NCI-H2081 treated with DMSO at 0.1 percent for 48 hours (cell line): ENCODE results near the gene MB.
"Not testable (repeated sequence)": the region's sequence is repeated elsewhere in the genome, so short reads cannot be mapped to it uniquely, and the experiment has no call there.

Experiments
- DNase-seq: peaks from one replicate; lab custom pipeline; 2025; lab: John Stamatoyannopoulos, UW

The MB gene

DNA sequence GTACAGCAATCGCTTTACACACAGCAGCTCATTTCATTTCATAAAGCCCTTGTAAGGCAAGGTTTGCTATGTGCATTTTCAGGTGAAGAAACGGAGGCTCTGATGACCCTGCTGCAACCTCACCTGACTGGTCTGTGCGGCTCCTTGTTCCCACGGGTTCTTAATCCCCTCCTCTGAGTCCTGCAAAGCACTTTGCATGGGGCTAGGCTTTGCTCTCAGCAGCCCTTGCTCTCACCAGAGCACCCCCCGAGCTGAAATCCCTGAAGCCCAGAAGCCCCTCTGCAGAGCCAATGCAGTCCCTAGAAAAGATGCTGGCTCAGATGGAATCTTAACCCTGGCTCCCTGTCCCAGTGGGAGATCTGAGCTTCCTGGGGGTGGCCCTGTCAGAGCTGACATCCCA is 20.1 kb upstream of the MB start:
- no peak for DNase-seq

DNA sequence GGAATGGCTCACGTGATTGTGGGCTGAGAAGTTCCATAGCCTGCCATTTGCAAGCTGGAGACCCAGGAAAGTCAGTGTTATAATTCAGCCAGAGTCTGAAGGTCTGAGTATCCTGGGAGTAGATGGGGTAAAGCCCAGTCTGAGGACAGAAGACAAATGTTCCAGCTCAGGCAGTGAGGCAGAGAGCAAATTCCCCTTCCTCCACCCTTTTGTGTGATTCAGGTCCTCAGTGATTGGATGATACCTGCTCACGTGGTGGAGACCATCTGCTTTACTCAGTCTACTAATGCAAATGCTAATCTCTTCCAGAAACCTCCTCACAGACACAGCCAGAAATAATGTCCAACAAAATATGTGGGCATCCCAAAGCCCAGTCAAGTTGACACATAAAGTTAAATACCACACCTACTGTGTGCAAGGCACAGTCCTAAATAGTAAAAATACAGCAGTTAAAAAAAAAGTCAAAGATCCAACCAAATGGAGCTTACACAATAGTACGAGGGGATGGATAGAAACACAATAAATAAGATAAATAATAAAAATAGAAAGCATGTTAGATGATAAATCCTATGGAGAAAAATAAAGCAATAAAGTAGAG is 17.9 kb upstream of the MB start:
- no peak for DNase-seq

DNA sequence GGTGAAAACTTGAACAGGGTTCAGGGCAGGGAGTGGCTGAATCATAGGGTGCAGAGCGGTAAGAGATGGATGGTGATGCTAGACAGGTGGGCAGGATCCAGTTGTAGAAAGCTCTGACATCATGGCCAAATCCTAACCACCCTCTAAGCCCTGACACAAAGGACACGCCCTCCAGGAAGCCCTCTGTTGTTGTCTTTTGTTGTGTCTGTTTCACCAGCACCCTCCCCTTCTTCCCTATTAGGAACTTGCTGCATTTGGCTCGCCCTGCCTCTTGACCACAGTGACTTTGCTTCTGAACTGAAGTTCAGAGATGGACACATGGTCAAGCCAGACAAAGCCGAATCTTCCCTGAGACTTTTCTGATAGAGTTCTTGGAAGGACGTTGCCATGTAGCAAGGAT is 16.9 kb upstream of the MB start:
- no peak for DNase-seq

DNA sequence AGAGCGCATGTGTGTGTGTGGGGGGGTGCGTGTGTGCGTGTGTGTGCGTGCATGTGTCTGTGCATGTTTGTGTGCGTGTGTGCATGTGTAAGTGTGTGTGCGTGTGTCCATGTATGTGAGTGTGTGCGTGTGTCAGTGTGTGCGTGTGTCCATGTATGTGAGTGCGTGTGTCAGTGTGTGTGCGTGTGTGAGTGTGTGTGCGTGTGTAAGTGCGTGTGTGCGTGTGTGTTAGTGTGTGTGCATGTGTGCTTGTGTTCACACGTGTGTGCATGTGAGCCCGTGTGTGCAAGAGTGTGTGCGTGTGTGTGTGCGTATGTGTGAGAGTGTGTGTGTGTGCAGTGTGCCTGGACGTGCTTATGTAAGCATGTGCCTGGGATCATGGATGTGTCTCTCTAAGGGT is 16.4 kb upstream of the MB start:
- DNase-seq, result no peak

DNA sequence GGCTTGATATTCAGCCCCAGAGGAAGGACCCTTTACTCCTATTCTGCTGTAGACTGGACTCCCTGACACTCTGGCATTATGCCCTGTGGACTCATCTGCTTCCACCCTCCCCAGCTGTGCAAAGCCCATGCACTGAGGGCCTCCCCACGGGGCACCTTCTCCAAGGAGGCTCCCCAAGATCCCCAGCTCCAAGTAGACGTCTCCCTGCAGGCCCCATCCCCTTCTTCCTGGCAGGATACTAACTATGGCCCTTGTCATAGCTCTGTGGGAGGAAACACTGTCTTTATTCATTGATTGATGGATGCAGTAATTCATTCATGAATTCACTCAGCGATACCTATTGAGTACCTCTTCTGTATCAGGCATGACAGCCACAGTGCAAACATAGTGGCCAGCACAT is 15.8 kb upstream of the MB start:
- DNase-seq, result no peak

DNA sequence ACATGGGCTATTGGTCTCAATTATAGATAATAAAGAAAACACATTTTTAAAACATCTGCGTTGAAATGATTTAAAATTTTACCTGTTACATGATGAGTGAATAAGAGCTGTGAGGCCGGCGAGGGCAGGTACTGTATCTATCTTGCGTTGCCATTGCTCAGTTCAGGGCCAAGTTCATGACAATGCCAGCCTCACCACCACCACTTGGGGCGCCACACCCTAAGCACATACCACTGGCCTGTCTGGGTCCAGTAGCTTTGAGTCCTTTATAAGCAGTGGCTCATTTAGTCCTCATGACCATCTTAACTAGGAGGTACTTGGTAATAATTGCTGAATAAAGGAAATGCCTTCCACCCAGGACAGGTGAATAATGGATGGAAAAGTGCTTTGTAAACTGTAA is 14.5 kb upstream of the MB start:
- DNase-seq, result no peak

DNA sequence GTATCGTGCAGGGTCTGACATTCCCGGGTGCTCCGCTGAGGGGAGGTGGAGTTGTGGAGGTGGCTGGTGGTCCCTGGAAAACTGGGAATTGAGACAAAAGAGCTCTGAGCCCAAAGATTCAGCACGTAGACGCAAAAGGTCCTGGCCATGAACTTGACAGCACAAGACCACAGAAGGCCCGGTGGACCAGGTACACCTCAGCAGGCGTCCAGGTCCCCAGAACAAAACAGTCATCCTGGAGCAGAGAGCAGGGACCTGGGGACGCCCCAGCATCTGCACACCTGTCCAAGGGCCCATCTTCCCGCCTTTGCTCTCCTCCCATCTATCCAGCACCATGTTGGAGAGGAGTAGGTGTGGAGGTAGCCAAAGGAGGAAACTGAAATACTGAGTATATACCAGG is 13.8 kb upstream of the MB start:
- DNase-seq, result no peak

DNA sequence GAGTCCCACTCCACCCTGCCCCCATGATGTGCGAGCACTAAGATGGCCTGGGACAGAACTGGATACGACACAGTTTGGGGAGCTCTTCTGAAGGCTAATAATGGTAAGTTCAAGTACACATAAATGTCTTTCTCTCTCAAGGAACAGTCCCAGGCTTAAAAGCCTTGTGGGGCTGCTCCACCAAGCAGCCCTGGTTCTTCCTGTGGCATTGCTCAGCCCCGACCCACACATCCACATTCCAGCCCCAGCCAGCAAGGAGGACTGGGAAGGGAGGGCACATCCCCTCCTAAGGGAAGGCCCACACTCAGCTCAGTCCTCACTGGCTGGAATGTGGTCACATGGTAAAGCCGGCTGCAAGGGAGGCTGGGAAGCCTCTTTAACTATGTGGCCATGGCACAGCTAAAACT is 13.3 kb upstream of the MB start:
- DNase-seq, result no peak

DNA sequence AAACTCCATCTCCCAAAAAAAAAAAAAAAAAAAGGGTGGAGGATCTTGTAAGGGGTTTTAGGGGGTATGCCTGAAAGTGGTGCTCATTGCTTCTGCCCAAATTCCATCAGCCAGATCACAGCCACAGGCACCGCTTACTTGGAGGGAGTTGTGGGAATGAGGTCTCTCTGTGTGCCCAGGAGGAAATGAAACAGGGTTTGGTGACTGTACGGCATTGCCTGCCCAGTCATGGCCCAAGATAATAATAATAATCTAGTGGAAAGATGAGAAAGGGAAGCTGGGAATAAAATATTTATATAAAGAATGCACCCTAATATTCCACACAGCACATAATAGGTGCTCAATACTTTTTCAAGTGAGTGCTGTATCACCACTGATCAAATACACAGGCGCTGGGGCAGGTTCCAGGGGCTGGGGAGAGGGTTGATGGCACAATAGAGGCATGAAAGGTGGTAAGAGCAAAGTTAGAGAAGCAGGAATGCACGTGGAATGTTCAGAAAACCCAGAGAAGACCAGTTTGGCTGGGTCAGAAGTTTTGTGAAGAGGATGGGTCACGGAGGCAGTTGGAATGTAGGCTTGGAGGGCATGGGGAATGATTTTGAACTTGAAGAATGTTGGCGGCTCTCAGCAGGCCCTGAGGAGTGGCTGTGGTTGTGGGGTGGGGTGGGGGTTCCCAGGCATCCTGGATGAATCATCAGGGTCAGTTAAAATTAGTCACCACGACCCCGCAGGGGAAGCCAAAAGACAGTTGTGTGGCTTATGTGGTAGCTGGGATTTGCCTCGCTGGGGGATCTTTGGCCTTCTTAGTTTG is 12.5 kb upstream of the MB start:
- no peak for DNase-seq

DNA sequence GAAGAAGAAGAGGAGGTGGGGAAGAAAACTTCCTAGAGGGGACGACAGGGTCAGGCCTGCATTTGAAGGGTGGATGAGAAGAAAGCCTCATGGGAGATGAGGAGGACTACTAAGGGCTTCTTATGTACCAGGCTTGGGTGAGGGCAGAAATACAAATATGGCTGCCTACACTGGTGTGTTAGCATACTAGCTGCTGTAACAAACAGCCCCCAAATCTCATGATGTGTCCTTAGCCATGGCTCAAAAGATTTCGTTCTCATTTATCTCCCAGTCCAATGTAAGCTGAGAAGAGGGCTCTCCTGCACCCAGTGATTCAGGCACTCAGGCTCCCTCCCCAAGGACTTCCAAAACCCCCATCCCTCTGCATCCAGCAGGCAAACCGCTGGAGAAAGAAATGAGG is 11.6 kb upstream of the MB start:
- DNase-seq, result no peak

DNA sequence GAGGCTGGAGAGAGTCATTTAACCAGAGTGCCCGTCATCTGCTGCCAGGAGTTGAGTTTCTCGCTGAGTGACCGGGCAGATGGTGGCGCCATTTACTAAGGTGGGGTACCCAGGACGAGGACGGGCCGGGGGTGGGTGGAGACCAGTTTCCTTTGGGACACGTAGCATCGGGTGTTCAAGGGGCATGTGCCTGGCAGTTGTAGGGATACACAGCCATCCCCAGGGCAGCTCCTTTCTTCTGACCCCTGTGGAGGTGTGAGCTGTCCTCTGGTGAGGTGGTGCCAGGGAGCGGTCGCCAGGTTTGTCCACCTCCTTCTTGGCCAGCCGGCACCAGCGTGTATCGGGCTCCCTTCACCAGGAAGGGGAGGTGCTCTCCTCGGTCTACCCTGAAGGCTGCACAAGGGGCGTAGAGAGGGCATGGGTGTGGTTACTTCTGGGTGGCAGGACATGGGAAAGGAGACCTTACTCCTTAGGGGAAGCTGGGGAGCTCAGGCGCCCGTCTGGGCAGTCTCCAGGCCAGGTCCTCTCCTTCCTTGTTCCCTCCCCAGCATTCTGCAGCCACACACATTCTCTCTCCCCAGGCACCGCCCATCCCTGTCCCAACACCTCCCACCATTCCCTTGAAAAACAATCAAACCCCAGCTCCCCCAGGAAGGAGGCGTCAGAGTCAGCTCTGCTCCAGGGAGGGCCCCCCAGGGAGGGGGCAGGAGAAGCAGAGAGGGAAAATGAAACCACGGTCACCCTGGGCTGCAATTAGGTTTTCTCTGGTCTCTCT is 10.3 kb upstream of the MB start:
- peak; percentile 12 for DNase-seq

DNA sequence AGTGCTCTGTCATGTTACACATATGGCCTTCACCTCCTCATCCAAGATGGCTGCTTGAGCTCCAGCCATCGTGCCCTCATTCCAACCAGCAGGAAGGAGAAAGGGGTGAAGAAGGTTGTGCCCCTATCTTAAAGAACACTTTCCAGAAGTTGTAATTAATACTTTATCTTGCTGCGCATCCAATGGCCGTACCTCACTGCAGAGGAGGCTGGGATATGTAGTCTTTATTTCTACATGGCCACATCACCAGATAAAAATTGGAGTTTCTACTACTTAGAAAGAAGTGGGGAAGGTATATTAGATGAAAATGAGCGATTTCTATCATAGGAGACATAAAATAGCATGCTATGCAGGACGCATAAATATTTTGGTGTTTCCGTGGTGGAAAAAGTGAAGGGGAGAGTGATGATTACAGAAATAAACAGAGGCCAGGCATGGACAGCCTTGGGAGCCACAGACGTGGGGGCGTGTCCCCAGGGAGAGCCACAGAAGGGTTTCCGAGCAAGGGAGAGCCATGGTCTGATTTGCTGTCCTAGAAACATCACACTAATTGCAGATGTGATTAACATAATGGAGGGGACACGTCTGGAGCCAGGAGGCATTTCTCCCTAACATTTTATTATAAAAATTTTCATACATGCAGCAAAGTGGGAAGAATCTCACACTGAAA is 8.8 kb upstream of the MB start:
- no peak for DNase-seq

DNA sequence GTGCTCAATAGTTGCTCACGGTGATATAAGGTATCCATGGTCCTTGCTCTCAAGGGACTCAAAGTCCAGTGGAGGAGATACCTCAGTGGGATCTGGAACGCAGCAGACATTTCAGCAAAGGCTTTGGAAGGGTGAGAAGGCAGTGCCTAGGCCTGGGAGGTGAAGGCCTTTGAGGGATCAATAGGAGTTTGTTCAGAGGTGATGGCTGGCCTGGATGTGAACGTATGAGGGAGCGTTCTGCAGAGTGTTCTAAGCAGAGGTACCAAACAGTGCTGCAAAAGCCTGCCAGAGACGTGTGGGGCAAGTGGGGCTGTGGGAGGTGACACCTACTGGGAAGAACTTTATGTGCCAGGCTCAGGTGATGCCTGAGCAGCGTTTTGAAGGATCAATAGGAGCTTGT is 7.4 kb upstream of the MB start:
- no peak for DNase-seq

DNA sequence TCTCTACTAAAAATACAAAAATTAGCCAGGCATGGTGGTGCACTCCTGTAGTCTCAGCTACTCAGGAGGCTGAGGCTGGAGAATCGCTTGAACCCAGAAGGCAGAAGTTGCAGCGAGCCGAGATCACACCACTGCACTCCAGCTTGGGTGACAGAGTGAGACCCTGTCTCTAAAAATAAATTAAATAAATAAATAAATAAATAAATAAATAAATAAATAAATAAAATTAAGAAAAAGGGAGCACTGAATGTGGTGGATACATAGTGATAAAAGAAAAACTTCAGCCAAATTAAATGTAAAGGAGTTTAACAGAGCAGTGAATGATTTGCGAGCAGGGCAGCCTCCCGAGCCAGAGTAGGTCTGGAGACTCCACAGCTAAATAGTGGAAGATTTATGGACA is 6.8 kb upstream of the MB start:
- DNase-seq, result not testable (repeated sequence)

DNA sequence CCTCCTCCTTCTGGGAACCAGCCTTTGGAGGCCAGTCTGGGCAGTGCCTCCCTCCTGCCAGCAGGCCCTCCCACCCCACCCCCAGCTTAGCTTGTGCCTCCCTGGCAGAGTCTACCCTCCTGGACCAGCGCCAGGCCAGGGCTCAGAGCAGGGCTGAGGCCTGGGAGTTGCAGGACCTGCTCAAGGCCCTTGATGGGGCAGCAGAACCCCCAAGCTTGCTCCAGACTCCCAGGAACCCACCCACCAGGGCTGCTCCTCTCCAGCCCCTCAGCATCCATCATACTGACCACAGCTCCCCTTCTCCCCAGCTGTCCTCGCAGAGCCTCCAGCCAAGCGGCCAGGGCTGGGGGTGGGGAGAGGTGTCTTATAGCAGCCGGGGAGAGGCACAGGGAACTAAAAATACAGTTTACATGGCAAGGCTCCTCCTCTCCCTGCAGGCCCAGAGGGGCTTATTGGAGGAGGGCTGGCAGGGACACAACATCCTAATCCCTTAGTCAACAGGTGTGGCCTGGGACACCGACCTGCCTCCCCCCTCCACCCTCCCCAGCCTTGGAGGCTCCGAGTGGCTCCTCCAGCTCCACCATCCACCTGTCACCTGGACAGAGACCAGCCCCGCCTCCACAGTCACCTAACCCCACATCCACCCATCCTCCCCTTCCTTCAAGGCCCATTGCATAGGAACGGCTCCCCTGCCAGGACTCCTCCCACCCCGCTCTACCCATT is 5.2 kb upstream of the MB start:
- DNase-seq, result no peak

DNA sequence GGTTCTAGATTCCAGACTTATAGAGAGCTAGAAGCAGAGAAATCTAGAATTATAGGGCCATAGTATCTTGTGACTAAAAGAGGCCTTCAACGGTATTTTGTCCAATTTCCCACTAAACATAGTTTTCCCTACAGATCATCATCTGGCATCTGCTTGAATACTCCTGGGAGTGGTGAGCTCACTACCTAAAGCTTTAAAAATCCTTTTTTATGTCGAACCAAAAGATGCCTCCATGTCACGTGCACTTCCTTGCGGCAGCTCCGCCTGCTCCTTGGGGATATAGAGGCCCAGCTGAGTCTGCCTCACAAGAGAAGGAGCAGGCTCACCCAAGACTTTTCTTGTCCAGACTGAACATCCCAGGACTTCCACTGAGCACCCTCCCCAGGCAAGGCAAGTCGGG is 4.3 kb upstream of the MB start:
- DNase-seq, result no peak

DNA sequence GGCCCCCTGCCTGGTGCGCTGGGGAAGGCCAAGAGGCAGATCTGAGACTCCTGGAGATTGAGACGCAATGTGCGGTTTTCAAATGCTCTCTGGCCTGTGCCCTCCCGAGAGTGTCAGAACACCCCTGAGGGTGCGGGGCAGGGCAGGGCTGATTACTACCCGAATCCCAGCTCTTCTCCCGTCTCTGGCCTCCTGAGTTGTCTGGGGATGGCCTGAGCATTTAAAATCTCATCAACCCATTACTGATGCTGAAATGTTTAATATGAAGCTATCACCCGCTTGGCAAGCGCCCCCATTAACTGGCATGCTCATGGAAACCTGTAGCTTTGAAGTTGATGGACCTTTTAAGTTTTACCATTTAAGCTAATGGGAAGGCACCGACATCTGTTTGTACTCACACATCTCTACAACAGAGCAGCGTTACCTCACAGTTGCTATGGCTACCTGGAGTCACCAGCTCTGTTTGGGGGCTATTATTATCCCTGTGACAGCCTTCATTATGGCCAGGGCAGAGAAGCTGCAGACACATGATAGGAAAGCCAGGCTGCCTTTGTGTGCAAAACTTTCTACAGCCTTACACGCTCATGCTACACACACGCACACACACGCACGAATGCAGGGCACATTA is 3.6 kb upstream of the MB start:
- no peak for DNase-seq

DNA sequence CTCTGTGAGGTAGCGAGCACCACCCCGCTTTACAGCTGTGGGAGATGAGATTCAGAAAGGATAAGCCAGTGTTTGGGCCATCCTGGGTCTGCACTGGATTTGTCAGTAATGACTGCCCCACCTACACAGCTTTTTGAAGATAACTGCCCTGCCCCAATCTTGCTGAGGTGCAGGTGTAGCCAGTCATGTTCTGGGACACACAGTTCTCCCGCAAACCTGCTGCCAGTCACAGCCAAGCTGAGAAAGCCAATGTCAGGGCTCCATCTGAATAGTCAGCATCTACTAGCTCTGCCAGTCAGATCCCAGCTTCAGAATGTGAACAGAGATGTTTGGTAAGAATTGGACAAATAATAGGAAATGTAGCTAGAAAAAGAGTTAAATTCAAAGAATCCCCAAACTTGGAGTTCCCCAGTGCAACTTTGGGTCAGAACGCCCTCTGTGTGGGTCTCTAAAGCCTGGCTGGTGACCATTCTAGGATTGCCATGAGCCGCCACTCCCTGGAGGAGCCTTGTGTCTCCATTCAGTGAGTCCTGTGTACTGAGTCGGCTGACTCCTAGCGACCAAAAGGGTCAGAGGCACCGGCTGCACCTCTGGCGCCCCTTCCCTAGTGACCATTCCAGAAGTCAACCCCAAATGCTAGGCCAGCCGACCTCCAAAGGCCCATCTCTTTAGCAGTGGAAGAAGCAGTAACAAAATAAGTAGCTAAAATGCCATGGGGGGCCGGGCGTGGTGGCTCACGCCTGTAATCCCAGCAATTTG is 2.4 kb upstream of the MB start:
- DNase-seq, result no peak

DNA sequence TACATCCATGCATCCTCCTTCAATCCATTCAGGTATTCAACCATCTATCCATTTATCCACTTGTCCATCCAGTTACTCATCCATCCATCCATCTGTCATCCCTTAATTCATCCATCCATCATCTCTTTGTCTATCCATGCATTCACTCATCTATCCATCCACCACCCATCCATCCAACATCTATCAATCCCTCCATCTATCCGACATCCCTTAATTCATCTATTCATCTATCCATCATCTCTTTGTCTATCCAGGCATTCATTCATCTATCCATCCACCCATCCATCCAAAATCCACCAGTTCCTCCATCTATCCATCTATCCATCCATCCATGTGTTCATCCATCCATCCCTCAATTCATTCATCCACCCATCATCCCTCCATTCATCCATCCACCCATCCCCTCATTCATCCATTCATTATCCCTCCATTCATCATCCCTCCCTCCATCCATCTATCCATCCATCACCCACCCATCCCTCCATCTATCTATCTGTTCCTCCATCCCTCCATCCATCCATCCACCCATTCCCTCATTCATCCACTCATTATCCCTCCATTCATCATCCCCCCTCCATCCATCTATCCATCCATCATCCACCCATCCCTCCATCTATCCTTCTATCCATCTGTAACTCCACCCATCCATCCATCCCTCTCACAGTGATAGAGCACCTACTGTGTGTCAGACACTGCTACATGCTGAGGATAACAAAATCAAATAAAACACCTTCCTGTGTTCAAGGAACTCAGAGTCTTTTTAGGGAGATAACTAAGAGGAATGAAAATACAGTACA is 1.5 kb upstream of the MB start:
- DNase-seq, result no peak

DNA sequence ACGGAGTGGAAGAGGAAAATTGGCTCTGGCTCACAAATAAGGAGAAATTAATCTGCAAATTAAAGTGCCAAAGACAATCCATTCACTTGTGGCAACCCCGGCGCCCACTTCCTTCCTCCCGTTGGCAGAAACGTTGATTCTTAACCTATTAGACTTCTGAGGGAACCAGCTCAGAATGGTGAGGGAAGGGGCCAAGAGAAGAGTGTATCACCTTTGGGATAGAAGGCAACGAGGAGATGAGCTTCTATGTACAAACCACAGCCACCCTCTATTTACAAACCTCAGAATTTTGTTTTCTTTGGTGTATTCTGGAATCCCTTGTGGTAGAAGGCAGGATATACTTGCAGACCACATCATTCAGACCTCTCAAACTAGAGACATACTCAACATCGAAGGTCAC is 1.1 kb downstream of the MB start:
- DNase-seq, result no peak
